SK-N-SH (cell line): ENCODE measurements around the gene TMEM255B.

Experiments used
- CTCF ChIP-seq: fragments of 200-600 bp; sonication (generic); IDR thresholded peaks from 2 replicates; pipeline ENCODE4 v1.6.1; 2017; ENCODE audit warnings: antibody characterized with exemption, mild to moderate bottlenecking, moderate library complexity
- EP300 ChIP-seq, 2 experiments: IDR thresholded peaks; 2 replicates each; pipeline versions ENCODE4 v1.4.0 to v1.6.1; 2012; ENCODE audit warnings: borderline replicate concordance in 1 of 2, low read depth in 1 of 2, low read length in 1 of 2
- EZH2phosphoT487 ChIP-seq: fragments of 200-600 bp; sonication (generic); IDR thresholded peaks from 2 replicates; pipeline ENCODE4 v1.6.1; 2017; ENCODE audit warnings: low read depth, mixed run types, mild to moderate bottlenecking, antibody characterized with exemption, moderate library complexity, borderline replicate concordance
- FOXM1 ChIP-seq: IDR thresholded peaks from 2 replicates; pipeline ENCODE4 v1.4.0; 2012; ENCODE audit warnings: low read depth, mild to moderate bottlenecking
- GATA2 ChIP-seq: sonication (generic); formaldehyde crosslinking; IDR thresholded peaks from 2 replicates; pipeline ENCODE4 v1.5.0; 2020; ENCODE audit warnings: mild to moderate bottlenecking, missing genetic modification reagents
- JUND ChIP-seq: IDR thresholded peaks from 2 replicates; pipeline ENCODE4 v1.4.0; 2012
- MAX ChIP-seq: IDR thresholded peaks from 2 replicates; pipeline ENCODE4 v1.4.0; 2012; ENCODE audit warnings: low read depth
- MEF2A ChIP-seq: IDR thresholded peaks from 2 replicates; pipeline ENCODE4 v1.4.0; 2012; ENCODE audit warnings: low read depth, borderline replicate concordance
- NFIC ChIP-seq: IDR thresholded peaks from 2 replicates; pipeline ENCODE4 v1.4.0; 2012; ENCODE audit warnings: borderline replicate concordance
- POLR2AphosphoS5 ChIP-seq: IDR thresholded peaks from 2 replicates; pipeline ENCODE4 v1.6.1; 2012; ENCODE audit warnings: low read depth, low read length
- RAD21 ChIP-seq: IDR thresholded peaks from 2 replicates; pipeline ENCODE4 v1.6.1; 2012; ENCODE audit warnings: mild to moderate bottlenecking, low read length
- YY1 ChIP-seq: IDR thresholded peaks from 2 replicates; pipeline ENCODE4 v1.4.0; 2012; ENCODE audit warnings: low read depth, mild to moderate bottlenecking

- TF ChIP-seq GATA2 (CRISPR knock-in tag) (no peak), CTCF (no peak), YY1 (no peak), POLR2AphosphoS5 (no peak), MEF2A (no peak), MAX (no peak), FOXM1 (no peak), JUND (no peak), NFIC (no peak), RAD21 (no peak), EP300 (IDR thresholded peaks at IDR 0.05; ENCODE audit: borderline replicate concordance in 1 of 2, low read depth in 1 of 2, low read length in 1 of 2) (no peak), EZH2phosphoT487 (no peak)
These were observed 45.1 kb downstream of the TMEM255B start for GRCh38 chr13:113804017-113804702.
